ENCODE measurements around the gene OR2AE1. TPM values are rescaled to one million over a fixed set of nuclear protein-coding genes. Genes with fewer than 3 reads are reported as not detected.

Gene OR2AE1

GRCh38 chr7:99827040-99827778 lies 49.6 kb downstream of the OR2AE1 start:
- no peak overlapping the region for H3K27ac ChIP-seq (replicated peaks; ENCODE audit: low read length)
- no peaks in the 10 kb centered on the region for H3K9me3 ChIP-seq (replicated peaks in 1 of 2; ENCODE audit: control insufficient read depth in 2 of 2, insufficient read depth in 1 of 2, low read depth in 1 of 2, low read length in 2 of 2)
- no peaks in the 10 kb centered on the region for H3K79me1 ChIP-seq (ENCODE audit: low read depth, low read length)
- H3K4ac ChIP-seq (ENCODE audit: low read length): no peak overlapping the region
- no peak overlapping the region for H2BK120ac ChIP-seq (ENCODE audit: low read depth, low read length)
- no peak overlapping the region for H2BK15ac ChIP-seq (ENCODE audit: low read length)
- H3K18ac ChIP-seq (ENCODE audit: low read length): no peak overlapping the region
- no peak overlapping the region for H3K23ac ChIP-seq (ENCODE audit: low read depth, low read length, poor library complexity)
- H3K4me3 ChIP-seq (ENCODE audit: low read length in 2 of 2): no peak overlapping the region
- H2AK5ac ChIP-seq (ENCODE audit: low read depth, low read length): no peak overlapping the region
- H4K91ac ChIP-seq (ENCODE audit: low read depth, low read length, poor library complexity): no peak overlapping the region
- H2AFZ ChIP-seq (ENCODE audit: low read length): no peak overlapping the region
- H3K4me1 ChIP-seq (ENCODE audit: control insufficient read depth in 2 of 2, insufficient read depth in 1 of 2, low read depth in 1 of 2, low read length in 2 of 2): no peaks in the 10 kb centered on the region
- H3K27me3 ChIP-seq (ENCODE audit: control insufficient read depth in 3 of 3, insufficient read depth in 3 of 3, low read depth in 1 of 3, low read length in 3 of 3): peaks cover 0 to 8% (median 0%) of the 10 kb centered on the region in 3 experiments
- WGBS, 2 donors (ENCODE audit: extremely low coverage in 2 of 2, insufficient read length in 2 of 2, insufficient replicate concordance in 1 of 2): no CpG with 5 or more reads among the region's 2 CpGs
- no peak overlapping the region for H2BK12ac ChIP-seq (ENCODE audit: low read length)
- no peak for DNase-seq (ENCODE audit: low spot score)
- H3K9ac ChIP-seq (ENCODE audit: low read depth, low read length, poor library complexity): no peak overlapping the region
- H4K8ac ChIP-seq (ENCODE audit: low read depth, low read length): no peak overlapping the region
- H3K4me2 ChIP-seq (ENCODE audit: insufficient read depth, low read length, poor library complexity, severe bottlenecking): no peak overlapping the region
- H2BK5ac ChIP-seq (ENCODE audit: low read length): no peak overlapping the region
- no peak overlapping the region for H3K14ac ChIP-seq (ENCODE audit: low read length)
- no peaks in the 10 kb centered on the region for H3K36me3 ChIP-seq (replicated peaks in 1 of 2; ENCODE audit: control insufficient read depth in 2 of 2, insufficient read depth in 2 of 2, low read length in 2 of 2)

Small RNAs within 50 kb of the gene (small RNA-seq; reads per million reads assigned to genes)
- not detected for gene AC011904.1 (ENCODE audit: insufficient read depth)
- gene CYP3A52P (ENCODE audit: insufficient read depth): not detected

Data from neuronal stem cell (in vitro differentiated cells).